Caki2 (cell line): ENCODE measurements around the gene BUB1. TPM values are rescaled to one million over a fixed set of nuclear protein-coding genes. Genes with fewer than 3 reads are reported as not detected.

ENCODE experiments used
- DNase-seq: peaks from one replicate; pipeline ENCODE4 v3.0.0-alpha.2; 2015; ENCODE audit warnings: low read depth
- in situ Hi-C: cut with HindIII; loops from 2 replicates; pipeline ENCODE4 v1.10.0; 2016; ENCODE audit warnings: low sequenced_read_pairs, low pct_unique_long_range_greater_than_20kb, mixed read lengths
- total RNA-seq: library from RNA; depleted of rRNA; stranded (reverse); fragments of >200 nt; shearing (Covaris generic); gene quantifications from 2 replicates; pipeline ENCODE4 v1.2.3, GENCODE V29; 2014; ENCODE audit warnings: low replicate concordance; rRNA removed

Gene BUB1
- 76.6 and 93.2 TPM in 2 replicates for total RNA-seq

GRCh38 chr2:110677530-110678456 lies at the start of gene BUB1:
TSS of gene BUB1 (minus strand) at chr2:110678063. CDS start at chr2:110677995, 68 bp downstream.
- in situ Hi-C loops: no loop called here
- peak; percentile 94 for DNase-seq

- no peak for DNase-seq
- in situ Hi-C loops: no loop called here
Measured at GRCh38 chr2:110726285-110726684, 48.4 kb upstream of the BUB1 start.

- DNase-seq: no peak
- in situ Hi-C loops: no loop called here
Measured at GRCh38 chr2:110725859-110726258, 48.0 kb upstream of the BUB1 start.

- no peak for DNase-seq
- in situ Hi-C loops: no loop called here
Measured at GRCh38 chr2:110725370-110725769, 47.5 kb upstream of the BUB1 start.

- no peak for DNase-seq
- in situ Hi-C loops: no loop called here
Measured at GRCh38 chr2:110724820-110725219, 47.0 kb upstream of the BUB1 start.

- no peak for DNase-seq
- in situ Hi-C loops: no loop called here
Measured at GRCh38 chr2:110720547-110720946, 42.7 kb upstream of the BUB1 start.

- in situ Hi-C loops: no loop called here
- DNase-seq: no peak
Measured at GRCh38 chr2:110718990-110719389, 41.1 kb upstream of the BUB1 start.

GRCh38 chr2:110718382-110718781 lies 40.5 kb upstream of the BUB1 start:
- no peak for DNase-seq
- in situ Hi-C loops: no loop called here

GRCh38 chr2:110717734-110718133 lies 39.9 kb upstream of the BUB1 start:
- DNase-seq: no peak
- in situ Hi-C loops: no loop called here

- in situ Hi-C loops: no loop called here
Measured at GRCh38 chr2:110716959-110717645, 39.2 kb upstream of the BUB1 start.

GRCh38 chr2:110714452-110715224 lies 36.8 kb upstream of the BUB1 start:
- DNase-seq: no peak
- in situ Hi-C loops: no loop called here

More at GRCh38 chr2:110716959-110717645, 39.2 kb upstream of the BUB1 start:
- DNase-seq: no peak

GRCh38 chr2:110713513-110714362 lies 35.9 kb upstream of the BUB1 start:
- in situ Hi-C loops: no loop called here
- DNase-seq: peak; percentile 31

- in situ Hi-C loops: no loop called here
Measured at GRCh38 chr2:110712737-110713136, 34.9 kb upstream of the BUB1 start.

GRCh38 chr2:110708455-110708854 lies 30.6 kb upstream of the BUB1 start:
- in situ Hi-C loops: no loop called here
- no peak for DNase-seq

More at GRCh38 chr2:110712737-110713136, 34.9 kb upstream of the BUB1 start:
- no peak for DNase-seq

- DNase-seq: no peak
- in situ Hi-C loops: no loop called here
Measured at GRCh38 chr2:110707386-110707965, 29.6 kb upstream of the BUB1 start.

GRCh38 chr2:110702514-110703380 lies 24.9 kb upstream of the BUB1 start:
- in situ Hi-C loops: no loop called here
- DNase-seq: no peak
